Activated CD4-positive, alpha-beta T cell treated with anti-CD3 and anti-CD28 coated beads for 36 hours (primary cell): ENCODE results near the gene AHSG. TPM values are rescaled to one million over a fixed set of nuclear protein-coding genes. Genes with fewer than 3 reads are reported as not detected.
A peak's percentile ranks its signal among the peaks of the same experiment; 100 is the strongest.

Experiments used
- ATAC-seq: fragments of 200-7000 bp; cut with Tn5 transposase; one replicate; pipeline ENCODE4 v1.10.0; 2021; ENCODE audit warnings: mild to moderate bottlenecking, moderate library complexity
- CTCF ChIA-PET: fragments of 350-600 bp; sonication (Branson Sonifier 250); formaldehyde crosslinking; loops from one replicate; lab custom pipeline; 2021; ENCODE audit warnings: antibody characterized with exemption; lab: Charles Lee
- POLR2A ChIA-PET: fragments of 350-600 bp; sonication (Branson Sonifier 250); formaldehyde crosslinking; loops from one replicate; lab custom pipeline; 2021; ENCODE audit warnings: antibody characterized with exemption, inconsistent platforms; lab: Charles Lee
- DNase-seq: peaks from one replicate; pipeline ENCODE4 v3.0.0-alpha.2; 2020
- H3K27ac Mint-ChIP-seq: one replicate; pipeline ENCODE4 v1.8.0; 2021; ENCODE audit warnings: mixed read lengths
- H3K27me3 Mint-ChIP-seq: one replicate; pipeline ENCODE4 v1.8.0; 2021; ENCODE audit warnings: mixed read lengths
- H3K36me3 Mint-ChIP-seq: one replicate; pipeline ENCODE4 v1.8.0; 2021; ENCODE audit warnings: low read depth, mixed read lengths
- H3K4me1 Mint-ChIP-seq: one replicate; pipeline ENCODE4 v1.8.0; 2021; ENCODE audit warnings: mixed read lengths
- H3K4me3 Mint-ChIP-seq: one replicate; pipeline ENCODE4 v1.8.0; 2021; ENCODE audit warnings: mild to moderate bottlenecking, moderate library complexity, mixed read lengths
- H3K9me3 Mint-ChIP-seq: one replicate; pipeline ENCODE4 v1.8.0; 2021; ENCODE audit warnings: low read depth, mixed read lengths
- intact Hi-C, 2 experiments: fragments of 100-400 bp; cut with DNase I in 1 of 2; cut with micrococcal nuclease in 1 of 2; formaldehyde crosslinking; loops; one replicate each; pipeline versions ENCODE4 v1.14.2 to v1.15.1; 2022 to 2024; cut with DNase I, micrococcal nuclease
- total RNA-seq, 2 experiments: library from RNA; stranded (reverse); gene quantifications; one replicate each; pipeline ENCODE4 v1.2.3, GENCODE V29; 2021

AHSG gene
- total RNA-seq, 2 experiments from 2014 or later: not detected

DNA sequence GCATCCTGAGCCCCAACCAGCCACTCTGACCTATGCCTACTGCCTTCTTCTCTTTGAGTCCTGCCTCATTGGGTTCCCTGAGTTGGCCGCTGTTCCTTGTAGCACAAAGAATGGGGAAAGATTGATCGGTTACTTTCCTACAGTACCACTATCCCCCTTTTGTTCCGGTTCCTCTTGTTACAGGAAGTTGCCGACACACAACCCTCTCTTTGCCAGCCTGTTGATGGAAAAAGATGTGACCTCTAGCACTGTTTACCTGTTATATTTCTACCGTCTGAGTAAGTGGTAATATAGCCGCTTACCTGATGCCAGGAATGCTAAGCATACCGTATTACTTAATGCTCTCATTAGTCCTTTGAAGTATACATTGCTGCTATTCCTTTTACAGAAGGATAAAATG is 9.7 kb upstream of the AHSG start:
- no peaks in the 10 kb centered on the region for H3K36me3 Mint-ChIP-seq
- H3K4me3 Mint-ChIP-seq: no peak overlapping the region
- no peak for DNase-seq

DNA sequence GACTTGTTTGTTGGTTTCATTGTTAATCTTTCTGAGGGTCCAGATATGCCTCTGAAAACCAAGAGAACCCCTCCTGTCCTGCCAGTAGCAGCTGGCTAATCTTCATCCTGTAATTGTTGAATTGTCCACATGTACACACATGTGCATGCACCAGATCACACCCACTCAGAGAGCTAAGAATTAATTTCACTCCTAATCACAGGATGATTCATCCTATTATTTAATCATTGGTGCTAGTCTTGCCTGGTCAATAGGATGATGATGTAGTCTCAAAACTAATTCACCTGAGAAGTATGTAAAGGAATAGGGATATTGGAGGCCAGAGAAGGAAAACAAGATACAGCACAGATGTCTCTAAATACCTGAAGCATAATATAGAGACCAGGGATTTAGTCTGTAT is 7.8 kb upstream of the AHSG start:
- Mint-ChIP-seq H3K27ac (no peak overlapping the region), H3K4me1 (no peaks in the 10 kb centered on the region), H3K4me3 (no peak overlapping the region), H3K27me3 (no peaks in the 10 kb centered on the region), H3K36me3 (no peaks in the 10 kb centered on the region), H3K9me3 (no peaks in the 10 kb centered on the region)
- no peak for DNase-seq
- CTCF ChIA-PET: interaction anchor here (0.7 to 6.2 kb wide), 3 partner anchors 10 to 1038 kb away, joined by 3 to 28 read pairs (median 19); no protein-coding TSS in a partner anchor
- intact Hi-C loops: no loop called here
- no peak for ATAC-seq
- POLR2A ChIA-PET: no interaction called here

More for the DNA sequence above, 9.7 kb upstream of the AHSG start:
- ATAC-seq: no peak
- POLR2A ChIA-PET: no interaction called here
- no peaks in the 10 kb centered on the region for H3K9me3 Mint-ChIP-seq
- no peaks in the 10 kb centered on the region for H3K4me1 Mint-ChIP-seq
- no peak overlapping the region for H3K27ac Mint-ChIP-seq
- CTCF ChIA-PET: interaction anchor here (3.0 to 6.2 kb wide), 2 partner anchors 12 to 14 kb away, joined by 19 to 28 read pairs; no protein-coding TSS in a partner anchor
- intact Hi-C loops: no loop called here
- H3K27me3 Mint-ChIP-seq: no peaks in the 10 kb centered on the region

DNA sequence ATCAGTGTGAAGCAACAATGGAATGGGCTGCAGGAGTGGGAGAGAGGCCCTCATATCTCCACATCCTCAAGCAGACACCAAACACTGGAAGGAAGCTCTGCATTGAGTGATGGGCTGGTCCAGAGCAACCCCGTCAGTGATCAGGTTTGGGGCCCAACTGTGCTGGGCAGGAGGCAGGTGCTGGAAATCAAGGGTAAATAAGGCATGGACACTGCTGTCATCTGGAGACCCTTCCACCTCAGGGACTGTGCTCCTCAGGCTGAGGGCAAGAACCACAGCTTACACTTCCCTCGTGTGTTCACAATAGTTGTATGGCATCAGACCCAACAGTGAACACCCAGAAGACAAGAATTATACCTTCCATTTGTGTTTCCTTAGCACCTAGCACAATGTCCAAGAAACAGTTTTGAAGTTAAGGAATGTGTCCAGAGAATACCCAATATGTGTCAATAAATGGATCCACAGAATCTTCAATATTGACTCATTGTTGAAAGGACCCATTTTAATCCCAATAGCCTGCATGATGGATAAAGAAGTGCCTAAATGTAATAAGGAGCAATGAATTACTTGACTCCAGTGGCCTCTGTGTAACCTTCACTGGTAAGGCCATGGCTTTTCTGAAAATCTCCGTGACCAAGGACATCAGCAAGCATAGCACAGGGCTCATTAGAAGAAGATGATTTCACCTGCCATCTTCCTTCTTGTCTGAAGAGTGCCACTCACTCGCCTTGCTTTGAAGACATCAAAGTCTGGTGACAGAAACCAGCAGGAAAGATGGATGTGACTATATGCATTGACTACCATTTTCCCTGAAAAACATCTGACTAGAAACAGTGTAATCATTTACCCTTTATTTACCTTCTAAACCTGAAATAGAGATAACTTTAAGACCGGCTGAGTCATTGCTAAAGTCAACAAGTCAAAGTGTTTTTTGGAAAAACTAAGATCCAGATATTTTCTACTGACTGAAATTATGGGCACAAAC is 7.0 kb upstream of the AHSG start:
- Mint-ChIP-seq H3K27me3 (no peaks in the 10 kb centered on the region), H3K4me1 (no peaks in the 10 kb centered on the region), H3K9me3 (no peaks in the 10 kb centered on the region), H3K36me3 (no peaks in the 10 kb centered on the region), H3K27ac (no peak overlapping the region), H3K4me3 (no peak overlapping the region)
- ATAC-seq (no peak), DNase-seq (no peak)
- CTCF ChIA-PET: interaction anchor here (0.7 to 6.2 kb wide), 3 partner anchors 9 to 1037 kb away, joined by 3 to 28 read pairs (median 19); no protein-coding TSS in a partner anchor
- intact Hi-C loops: no loop called here
- POLR2A ChIA-PET: no interaction called here

DNA sequence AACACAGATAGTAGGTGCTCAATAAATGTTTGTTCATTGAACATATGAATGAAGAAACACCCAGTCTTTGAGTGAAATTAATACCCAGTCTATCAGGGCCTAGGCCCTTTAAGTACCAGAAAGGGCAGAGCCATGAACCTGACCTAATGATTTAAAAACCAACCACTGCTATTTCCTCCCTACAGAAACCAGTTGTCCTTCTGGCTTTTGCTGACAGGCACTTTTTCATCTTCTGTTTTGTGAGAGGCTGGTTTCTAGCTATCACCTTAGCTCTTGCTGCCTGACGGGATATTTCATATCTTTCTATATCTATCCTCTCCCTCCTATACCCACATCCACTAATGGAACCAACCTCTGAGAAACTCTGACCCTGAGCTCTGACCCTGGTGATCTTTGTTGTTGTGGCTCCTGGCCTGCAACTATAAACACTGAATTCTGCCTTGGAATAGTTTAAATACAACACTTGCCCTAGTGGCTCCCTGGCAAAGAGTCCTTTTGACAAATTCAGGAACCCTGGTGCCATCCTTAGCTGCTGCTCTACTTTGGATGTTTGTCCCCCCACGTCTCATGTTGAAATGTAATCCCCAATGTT is 4.1 kb upstream of the AHSG start:
- ChIA-PET POLR2A (interaction anchor here (0.6 to 0.9 kb wide), 2 partner anchors 15 to 696 kb away, joined by 3 read pairs; no protein-coding TSS in a partner anchor), CTCF (interaction anchor here (0.8 to 1.8 kb wide), 5 partner anchors 8 to 665 kb away, joined by 4 to 6 read pairs (median 5); no protein-coding TSS in a partner anchor)
- Mint-ChIP-seq H3K4me1 (no peaks in the 10 kb centered on the region), H3K9me3 (no peaks in the 10 kb centered on the region), H3K4me3 (no peak overlapping the region), H3K27me3 (peaks cover 5% of the 10 kb centered on the region), H3K27ac (no peak overlapping the region), H3K36me3 (no peaks in the 10 kb centered on the region)
- no peak for ATAC-seq
- no peak for DNase-seq
- intact Hi-C loops: no loop called here

DNA sequence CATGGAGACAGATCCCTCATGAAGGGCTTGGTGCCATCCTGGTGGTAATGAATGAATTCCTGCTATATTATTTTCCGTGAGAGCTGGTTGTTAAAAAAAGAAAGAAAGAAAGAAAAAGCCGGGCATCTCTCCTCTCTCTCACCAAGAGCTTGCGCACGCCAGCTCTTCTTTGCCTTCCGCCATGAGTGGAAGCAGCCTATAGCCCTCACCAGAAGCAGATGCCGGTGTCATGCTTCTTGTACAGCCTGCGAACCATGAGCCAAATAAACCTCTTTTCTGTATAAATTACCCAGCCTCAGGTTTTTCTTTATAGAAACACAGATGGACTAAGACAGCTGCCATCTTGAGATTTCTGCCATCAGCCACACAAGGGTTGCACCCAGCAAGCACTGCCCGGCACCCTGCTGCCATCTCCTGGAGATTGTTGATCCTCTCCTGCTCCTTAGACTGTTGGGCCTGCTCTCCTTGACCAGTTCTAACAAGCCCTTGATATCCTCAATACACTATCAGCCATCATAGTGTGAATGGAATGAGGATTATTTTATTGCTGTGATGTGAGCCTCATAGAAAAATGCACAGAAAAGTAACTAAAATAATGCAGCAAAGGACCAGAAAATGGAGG is 3.5 kb upstream of the AHSG start:
- peak; percentile 51 for DNase-seq
- POLR2A ChIA-PET: interaction anchor here (0.6 to 0.9 kb wide), 2 partner anchors 15 to 697 kb away, joined by 3 read pairs; no protein-coding TSS in a partner anchor
- intact Hi-C loops: no loop called here
- CTCF ChIA-PET: interaction anchor here (0.5 to 1.8 kb wide), 11 partner anchors 8 to 666 kb away, joined by 3 to 6 read pairs (median 3); no protein-coding TSS in a partner anchor
- Mint-ChIP-seq H3K4me3 (no peak overlapping the region), H3K27ac (no peak overlapping the region), H3K9me3 (no peaks in the 10 kb centered on the region), H3K27me3 (peaks cover 6% of the 10 kb centered on the region), H3K4me1 (peaks cover 1% of the 10 kb centered on the region), H3K36me3 (no peaks in the 10 kb centered on the region)
- peak; percentile 51 for ATAC-seq

DNA sequence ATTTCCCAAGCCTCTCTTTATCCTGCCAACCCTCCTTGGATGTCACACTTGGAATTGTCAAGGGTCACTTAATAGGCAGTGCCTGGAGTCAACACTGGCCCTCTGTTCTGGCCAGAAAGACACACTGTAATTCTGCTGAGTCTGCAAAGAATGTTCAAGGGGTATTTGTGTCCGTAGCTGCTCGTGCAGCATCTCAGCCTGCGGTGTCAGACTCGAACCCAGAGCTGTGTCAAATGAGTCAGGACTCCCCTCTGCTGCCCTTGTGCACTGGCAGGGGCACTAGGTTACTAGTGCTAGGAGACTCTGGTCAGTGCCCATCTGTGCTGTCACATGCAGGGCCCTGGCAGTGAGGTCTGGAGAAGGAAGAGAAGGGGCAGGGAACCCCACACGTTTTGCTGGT is 795 bp upstream of the AHSG start:
- Mint-ChIP-seq H3K4me1 (peaks cover 19% of the 10 kb centered on the region), H3K4me3 (no peak overlapping the region), H3K27ac (no peak overlapping the region), H3K36me3 (no peaks in the 10 kb centered on the region), H3K9me3 (no peaks in the 10 kb centered on the region), H3K27me3 (peaks cover 10% of the 10 kb centered on the region)
- POLR2A ChIA-PET: no interaction called here
- intact Hi-C loops: loop anchor here (10.0 kb wide), 2 partner anchors 367 to 553 kb away; no protein-coding TSS in a partner anchor
- DNase-seq (no peak), ATAC-seq (no peak)
- CTCF ChIA-PET: interaction anchor here (0.7 to 1.0 kb wide), 4 partner anchors 10 to 206 kb away, joined by 3 read pairs; no protein-coding TSS in a partner anchor

DNA sequence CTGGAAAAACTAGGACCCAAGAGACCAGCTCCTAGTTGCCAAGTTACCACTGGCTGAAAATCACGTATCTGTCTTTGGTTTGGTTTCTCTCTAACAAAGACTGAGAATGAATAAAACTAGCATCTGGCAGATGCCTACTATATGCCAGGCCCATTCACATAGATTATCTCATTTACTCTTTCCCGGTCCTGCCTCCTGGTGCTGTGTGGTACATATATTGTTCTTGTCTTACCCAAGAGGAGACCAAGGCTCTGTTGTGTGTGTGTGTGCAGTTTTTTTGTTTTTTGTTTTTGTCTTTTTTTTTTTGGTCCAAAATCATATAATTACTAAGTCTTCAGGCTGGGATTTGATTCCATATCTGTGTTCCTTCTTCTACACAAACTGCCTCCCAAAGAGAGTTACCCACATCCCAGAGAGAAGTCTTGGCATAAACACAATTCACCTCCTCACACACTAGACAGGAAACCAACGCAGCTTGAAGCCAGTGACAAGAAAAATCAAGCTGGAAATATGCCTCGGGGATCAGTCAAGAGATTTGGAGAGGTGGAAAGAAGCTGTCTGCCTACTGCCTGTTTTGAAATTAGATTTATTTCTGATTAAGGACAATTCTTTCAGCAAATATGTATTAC is 891 bp downstream of the AHSG start:
- ChIA-PET CTCF (interaction anchor here (0.6 to 5.7 kb wide), 28 partner anchors 9 to 954 kb away, joined by 3 to 90 read pairs (median 5); partner anchors contain the start of genes CRYGS and DNAJB11), POLR2A (no interaction called here)
- Mint-ChIP-seq H3K9me3 (no peaks in the 10 kb centered on the region), H3K27me3 (peaks cover 24% of the 10 kb centered on the region), H3K27ac (no peak overlapping the region), H3K36me3 (no peaks in the 10 kb centered on the region), H3K4me3 (no peak overlapping the region), H3K4me1 (peaks cover 23% of the 10 kb centered on the region)
- intact Hi-C loops: loop anchor here (1.0 to 10.0 kb wide), 5 partner anchors 43 to 551 kb away; partner anchors contain the start of genes DNAJB11 (in 1 of the 2) and EIF4A2 (in 1 of the 2)
- ATAC-seq: no peak
- no peak for DNase-seq

DNA sequence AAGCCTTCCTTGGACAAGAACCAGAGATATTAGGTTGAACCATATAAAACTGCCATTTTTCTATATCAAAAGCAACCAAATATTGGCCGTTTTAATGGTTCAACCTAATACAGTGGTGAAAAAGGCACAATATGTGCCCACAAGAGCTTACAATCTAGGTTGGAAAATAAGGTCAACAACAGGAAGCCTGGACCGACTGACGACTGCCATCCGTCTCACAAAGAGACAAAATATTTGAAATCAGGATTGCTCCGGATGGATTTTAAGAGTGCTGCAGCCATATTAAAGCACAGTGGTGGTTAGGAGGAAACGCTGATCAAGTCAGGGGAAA is 1.4 kb downstream of the AHSG start:
- Mint-ChIP-seq H3K36me3 (no peaks in the 10 kb centered on the region), H3K4me3 (peak overlapping the region; percentile 37), H3K9me3 (no peaks in the 10 kb centered on the region), H3K27me3 (peaks cover 25% of the 10 kb centered on the region), H3K27ac (no peak overlapping the region), H3K4me1 (peaks cover 23% of the 10 kb centered on the region)
- intact Hi-C loops: loop anchor here (1.0 to 10.0 kb wide), 5 partner anchors 44 to 551 kb away; partner anchors contain the start of genes DNAJB11 (in 1 of the 2) and EIF4A2 (in 1 of the 2)
- ATAC-seq (no peak), DNase-seq (no peak)
- POLR2A ChIA-PET: interaction anchor here (0.7 to 1.1 kb wide), 2 partner anchors 15 to 168 kb away, joined by 3 read pairs; no protein-coding TSS in a partner anchor
- CTCF ChIA-PET: interaction anchor here (0.6 to 5.7 kb wide), 38 partner anchors 10 to 954 kb away, joined by 3 to 90 read pairs (median 5); partner anchors contain the start of genes CRYGS and DNAJB11

DNA sequence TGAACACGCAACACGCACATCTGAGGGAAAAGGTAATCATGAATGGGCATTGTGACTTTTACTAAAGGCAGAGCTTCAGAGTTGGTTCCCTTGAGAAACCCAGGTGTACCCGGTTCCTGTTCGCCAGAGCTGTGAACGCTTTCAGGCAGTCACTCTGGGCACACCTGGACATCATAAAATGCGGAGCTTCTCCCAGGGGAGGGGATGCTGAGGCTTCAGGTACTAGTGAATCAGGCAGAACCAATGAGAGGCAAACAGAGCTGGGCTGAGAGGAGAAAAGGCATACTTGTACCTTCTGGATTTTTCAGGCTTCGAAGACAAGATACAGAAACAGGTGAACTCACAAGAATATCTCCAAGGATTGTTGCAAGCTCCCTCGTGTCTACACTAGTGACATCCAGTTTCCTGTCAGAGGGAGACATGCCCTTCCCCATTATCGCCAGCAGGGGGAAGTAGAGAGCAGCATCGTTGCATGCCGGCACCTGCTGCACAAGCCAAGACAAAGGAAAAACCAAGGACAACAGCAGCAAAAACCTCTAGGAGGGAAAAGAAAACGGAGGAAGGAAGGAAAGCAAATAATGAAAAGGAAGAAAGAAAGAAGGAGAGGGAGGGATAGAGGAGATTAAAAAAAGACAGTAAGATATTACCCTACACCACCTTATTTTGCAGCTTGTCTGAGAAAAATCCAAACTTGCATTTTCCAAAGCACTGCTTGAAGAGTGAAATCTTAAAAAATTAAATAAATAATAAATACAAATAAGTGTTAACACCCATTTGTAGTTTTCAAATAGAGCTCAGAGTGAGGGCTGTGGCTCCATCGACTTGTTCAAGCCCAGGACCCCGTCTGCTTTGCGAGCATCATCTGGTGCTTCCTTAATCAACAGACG is 2.0 kb downstream of the AHSG start:
- POLR2A ChIA-PET: interaction anchor here (0.7 to 1.1 kb wide), 3 partner anchors 15 to 207 kb away, joined by 3 read pairs; no protein-coding TSS in a partner anchor

More for the DNA sequence above, 2.0 kb downstream of the AHSG start:
- ATAC-seq (peak; percentile 50), DNase-seq (peak; percentile 85)
- Mint-ChIP-seq H3K4me3 (peak overlapping the region; percentile 37), H3K4me1 (peaks cover 23% of the 10 kb centered on the region), H3K9me3 (no peaks in the 10 kb centered on the region), H3K27me3 (peaks cover 25% of the 10 kb centered on the region), H3K27ac (no peak overlapping the region), H3K36me3 (no peaks in the 10 kb centered on the region)
- intact Hi-C loops: loop anchor here (1.0 to 10.0 kb wide), 10 partner anchors 45 to 953 kb away; partner anchors contain the start of genes EIF4A2 (in 2 of the 2), DNAJB11 (in 1 of the 2), ETV5 (in 1 of the 2) and RFC4 (in 1 of the 2)
- CTCF ChIA-PET: interaction anchor here (0.6 to 5.7 kb wide), 50 partner anchors 9 to 967 kb away, joined by 3 to 90 read pairs (median 4); partner anchors contain the start of genes CRYGS and DNAJB11
